ENCODE measurements around the gene KCTD10.
"Not testable (repeated sequence)": the region's sequence is repeated elsewhere in the genome, so short reads cannot be mapped to it uniquely, and the experiment has no call there.

The KCTD10 gene

GRCh38 chr12:109440851-109441490, 36.1 kb downstream of the KCTD10 start:
- in situ Hi-C loops (cut with MboI; ENCODE audit: low pct_unique_long_range_greater_than_20kb, low sequenced_read_pairs, unreplicated experiment): no loop called here
- no peak for DNase-seq (ENCODE audit: low spot score)
- TF ChIP-seq CTCF (IDR thresholded peaks at IDR 0.05; ENCODE audit: extremely low read depth, insufficient read depth, missing control alignments): no peak

GRCh38 chr12:109439951-109440350, 37.1 kb downstream of the KCTD10 start:
- not testable (repeated sequence) for DNase-seq (ENCODE audit: low spot score)
- in situ Hi-C loops (cut with MboI; ENCODE audit: low pct_unique_long_range_greater_than_20kb, low sequenced_read_pairs, unreplicated experiment): loop anchor here (10.0 kb wide), 1 partner anchor 335 kb away; no protein-coding TSS in a partner anchor

- TF ChIP-seq CTCF (IDR thresholded peaks at IDR 0.05; ENCODE audit: extremely low read depth, insufficient read depth, missing control alignments): no peak
- DNase-seq (ENCODE audit: low spot score): no peak
- in situ Hi-C loops (cut with MboI; ENCODE audit: low pct_unique_long_range_greater_than_20kb, low sequenced_read_pairs, unreplicated experiment): loop anchor here (10.0 kb wide), 1 partner anchor 336 kb away; no protein-coding TSS in a partner anchor
Observed at GRCh38 chr12:109439181-109439580, 37.9 kb downstream of the KCTD10 start.

- TF ChIP-seq CTCF (IDR thresholded peaks at IDR 0.05; ENCODE audit: extremely low read depth, insufficient read depth, missing control alignments): no peak
- in situ Hi-C loops (cut with MboI; ENCODE audit: low pct_unique_long_range_greater_than_20kb, low sequenced_read_pairs, unreplicated experiment): loop anchor here (10.0 kb wide), 1 partner anchor 339 kb away; no protein-coding TSS in a partner anchor
- DNase-seq (ENCODE audit: low spot score): no peak
Observed at GRCh38 chr12:109436188-109436560, 40.9 kb downstream of the KCTD10 start.

GRCh38 chr12:109435428-109436187, 41.5 kb downstream of the KCTD10 start:
- in situ Hi-C loops (cut with MboI; ENCODE audit: low pct_unique_long_range_greater_than_20kb, low sequenced_read_pairs, unreplicated experiment): loop anchor here (10.0 kb wide), 1 partner anchor 339 kb away; no protein-coding TSS in a partner anchor
- no peak for DNase-seq (ENCODE audit: low spot score)
- no peak for TF ChIP-seq CTCF (IDR thresholded peaks at IDR 0.05; ENCODE audit: extremely low read depth, insufficient read depth, missing control alignments)

- no peak for TF ChIP-seq CTCF (IDR thresholded peaks at IDR 0.05; ENCODE audit: extremely low read depth, insufficient read depth, missing control alignments)
- no peak for DNase-seq (ENCODE audit: low spot score)
- in situ Hi-C loops (cut with MboI; ENCODE audit: low pct_unique_long_range_greater_than_20kb, low sequenced_read_pairs, unreplicated experiment): loop anchor here (10.0 kb wide), 1 partner anchor 340 kb away; no protein-coding TSS in a partner anchor
Observed at GRCh38 chr12:109434582-109434981, 42.5 kb downstream of the KCTD10 start.

GRCh38 chr12:109433618-109434017, 43.5 kb downstream of the KCTD10 start:
- DNase-seq (ENCODE audit: low spot score): no peak
- TF ChIP-seq CTCF (IDR thresholded peaks at IDR 0.05; ENCODE audit: extremely low read depth, insufficient read depth, missing control alignments): no peak
- in situ Hi-C loops (cut with MboI; ENCODE audit: low pct_unique_long_range_greater_than_20kb, low sequenced_read_pairs, unreplicated experiment): loop anchor here (10.0 kb wide), 1 partner anchor 341 kb away; no protein-coding TSS in a partner anchor
